22Rv1 (cell line): Measurements from ENCODE around the gene CRYZ.
A peak's percentile ranks its signal among the peaks of the same experiment; 100 is the strongest.

Experiments used
- CTCF ChIP-seq: fragments of 450-650 bp; IDR thresholded peaks from 2 replicates; pipeline ENCODE4 v1.5.1; 2017; ENCODE audit warnings: mild to moderate bottlenecking
- ZFX ChIP-seq: fragments of 450-650 bp; IDR thresholded peaks from 2 replicates; pipeline ENCODE4 v1.6.1; 2017; ENCODE audit warnings: antibody characterized with exemption, borderline replicate concordance

GRCh38 chr1:74767490-74767889, 34.6 kb upstream of the CRYZ start:
- peak; percentile 62 for TF ChIP-seq CTCF
- TF ChIP-seq ZFX = no peak
